ENCODE results near the gene RASGRP1.

Gene RASGRP1

GRCh38 chr15:38611228-38611627 lies 46.6 kb upstream of the RASGRP1 start:
- Histone ChIP-seq H3K79me2 (ENCODE audit: insufficient read depth, low read length) (no peaks in the 10 kb centered on the region), H3K4me2 (ENCODE audit: low read length) (no peak overlapping the region), H3K9me2 (ENCODE audit: low read depth, low read length) (no peaks in the 10 kb centered on the region), H3K9me3 (ENCODE audit: low read length) (no peaks in the 10 kb centered on the region), H2AFZ (ENCODE audit: low read length) (no peak overlapping the region), H4K20me1 (ENCODE audit: insufficient read depth, low read length) (no peaks in the 10 kb centered on the region), H3K4me1 (ENCODE audit: insufficient read depth, low read length, severe bottlenecking) (peaks cover 9% of the 10 kb centered on the region), H3K27me3 (ENCODE audit: insufficient read depth, low read length) (no peaks in the 10 kb centered on the region), H3K9ac (ENCODE audit: low read length) (no peak overlapping the region), H3K36me3 (ENCODE audit: insufficient read depth, low read length) (no peaks in the 10 kb centered on the region), H3K4me3 (ENCODE audit: low read depth, low read length, poor library complexity, severe bottlenecking) (no peak overlapping the region), H3F3A (ENCODE audit: insufficient read depth, low read length) (no peaks in the 10 kb centered on the region), H3K27ac (ENCODE audit: low read depth, low read length, poor library complexity, severe bottlenecking) (no peak overlapping the region)
- TF ChIP-seq CTCF (IDR thresholded peaks at IDR 0.05; ENCODE audit: low read length) (no peak), EZH2 (IDR thresholded peaks at IDR 0.05; ENCODE audit: borderline replicate concordance, low read length) (no peak)

GRCh38 chr15:38610748-38611147 lies 46.1 kb upstream of the RASGRP1 start:
- H3K27ac ChIP-seq (ENCODE audit: low read depth, low read length, poor library complexity, severe bottlenecking), result no peak overlapping the region
- no peaks in the 10 kb centered on the region for H3K36me3 ChIP-seq (ENCODE audit: insufficient read depth, low read length)
- no peaks in the 10 kb centered on the region for H3K27me3 ChIP-seq (ENCODE audit: insufficient read depth, low read length)
- H2AFZ ChIP-seq (ENCODE audit: low read length), result no peak overlapping the region
- no peaks in the 10 kb centered on the region for H4K20me1 ChIP-seq (ENCODE audit: insufficient read depth, low read length)
- H3F3A ChIP-seq (ENCODE audit: insufficient read depth, low read length), result no peaks in the 10 kb centered on the region
- H3K4me3 ChIP-seq (ENCODE audit: low read depth, low read length, poor library complexity, severe bottlenecking), result no peak overlapping the region
- H3K4me2 ChIP-seq (ENCODE audit: low read length), result no peak overlapping the region
- TF ChIP-seq CTCF (IDR thresholded peaks at IDR 0.05; ENCODE audit: low read length) (no peak), EZH2 (IDR thresholded peaks at IDR 0.05; ENCODE audit: borderline replicate concordance, low read length) (no peak)
- H3K9me2 ChIP-seq (ENCODE audit: low read depth, low read length), result no peaks in the 10 kb centered on the region
- H3K79me2 ChIP-seq (ENCODE audit: insufficient read depth, low read length), result no peaks in the 10 kb centered on the region
- H3K9me3 ChIP-seq (ENCODE audit: low read length), result no peaks in the 10 kb centered on the region
- no peak overlapping the region for H3K9ac ChIP-seq (ENCODE audit: low read length)
- peaks cover 9% of the 10 kb centered on the region for H3K4me1 ChIP-seq (ENCODE audit: insufficient read depth, low read length, severe bottlenecking)

- H3K79me2 ChIP-seq (ENCODE audit: insufficient read depth, low read length), result no peaks in the 10 kb centered on the region
- H3F3A ChIP-seq (ENCODE audit: insufficient read depth, low read length), result no peaks in the 10 kb centered on the region
- H4K20me1 ChIP-seq (ENCODE audit: insufficient read depth, low read length), result no peaks in the 10 kb centered on the region
- H3K4me3 ChIP-seq (ENCODE audit: low read depth, low read length, poor library complexity, severe bottlenecking), result no peak overlapping the region
- H3K9me3 ChIP-seq (ENCODE audit: low read length), result no peaks in the 10 kb centered on the region
- H3K27ac ChIP-seq (ENCODE audit: low read depth, low read length, poor library complexity, severe bottlenecking), result no peak overlapping the region
- H2AFZ ChIP-seq (ENCODE audit: low read length), result no peak overlapping the region
- H3K4me2 ChIP-seq (ENCODE audit: low read length), result no peak overlapping the region
- H3K9ac ChIP-seq (ENCODE audit: low read length), result no peak overlapping the region
- no peaks in the 10 kb centered on the region for H3K27me3 ChIP-seq (ENCODE audit: insufficient read depth, low read length)
- peaks cover 9% of the 10 kb centered on the region for H3K4me1 ChIP-seq (ENCODE audit: insufficient read depth, low read length, severe bottlenecking)
- TF ChIP-seq CTCF (IDR thresholded peaks at IDR 0.05; ENCODE audit: low read length), result no peak
- TF ChIP-seq EZH2 (IDR thresholded peaks at IDR 0.05; ENCODE audit: borderline replicate concordance, low read length), result no peak
- no peaks in the 10 kb centered on the region for H3K36me3 ChIP-seq (ENCODE audit: insufficient read depth, low read length)
- no peaks in the 10 kb centered on the region for H3K9me2 ChIP-seq (ENCODE audit: low read depth, low read length)
These were observed 44.6 kb upstream of the RASGRP1 start for GRCh38 chr15:38609097-38609738.
